GM20000 (cell line): Measurements from ENCODE around the gene FARS2.

Source experiments
- DNase-seq: peaks from one replicate; pipeline ENCODE4 v3.0.0; 2012; ENCODE audit warnings: low spot score
- CTCF ChIP-seq: IDR thresholded peaks from 2 replicates; pipeline ENCODE4 v1.5.1; 2012; ENCODE audit warnings: mild to moderate bottlenecking, control low read depth; ENCODE audit errors: extremely low read depth, missing control alignments

Gene FARS2

GRCh38 chr6:5630636-5631035 is 369.3 kb downstream of the FARS2 start:
- no peak for DNase-seq
- TF ChIP-seq CTCF: no peak

GRCh38 chr6:5632348-5632935 is 371.1 kb downstream of the FARS2 start:
- TF ChIP-seq CTCF: no peak
- no peak for DNase-seq

- no peak for DNase-seq
- no peak for TF ChIP-seq CTCF
Observed at GRCh38 chr6:5634525-5634924, 373.2 kb downstream of the FARS2 start.

GRCh38 chr6:5636210-5637030 is 375.1 kb downstream of the FARS2 start:
- no peak for TF ChIP-seq CTCF
- DNase-seq: no peak

- TF ChIP-seq CTCF: no peak
- DNase-seq: no peak
Observed at GRCh38 chr6:5637714-5638113, 376.4 kb downstream of the FARS2 start.

- DNase-seq: no peak
- TF ChIP-seq CTCF: no peak
Observed at GRCh38 chr6:5638666-5639065, 377.4 kb downstream of the FARS2 start.

- DNase-seq: no peak
- TF ChIP-seq CTCF: no peak
Observed at GRCh38 chr6:5639193-5639592, 377.9 kb downstream of the FARS2 start.
